GM12878 (cell line): ENCODE measurements around the gene EFTUD2. TPM values are rescaled to one million over a fixed set of nuclear protein-coding genes. Genes with fewer than 3 reads are reported as not detected.

Experiments used
- ATAC-seq: fragments of 200-7000 bp; cut with Tn5 transposase; 3 replicates; pipeline ENCODE4 v1.9.1; 2020; ENCODE audit warnings: mild to moderate bottlenecking, moderate library complexity
- BruUV-seq: library from RNA; stranded (reverse); fragments of 400-500 nt; replicated peaks from 2 replicates; lab custom pipeline; 2021; lab: Mats Ljungman, UMichigan
- CTCF ChIA-PET: fragments of 300-600 bp; sonication (Branson Sonifier 250); formaldehyde crosslinking; extraction: SDS; loops from one replicate; lab custom pipeline; 2021; ENCODE audit warnings: inconsistent platforms; lab: Yijun Ruan, JAX
- POLR2A ChIA-PET: fragments of 350-600 bp; formaldehyde crosslinking; extraction: SDS; loops from one replicate; lab custom pipeline; 2021; ENCODE audit warnings: inconsistent platforms; lab: Charles Lee
- RAD21 ChIA-PET: fragments of 300-600 bp; sonication (Branson Sonifier 250); formaldehyde crosslinking; loops from one replicate; lab custom pipeline; 2023; ENCODE audit warnings: antibody characterized with exemption; ENCODE audit not compliant: unreplicated experiment; lab: Charles Lee
- SMC1A ChIA-PET: fragments of 300-600 bp; sonication (Branson Sonifier 250); formaldehyde crosslinking; loops from one replicate; lab custom pipeline; 2023; ENCODE audit not compliant: unreplicated experiment, uncharacterized antibody; lab: Charles Lee
- DNase-seq: peaks from one replicate; pipeline ENCODE4 v3.0.0-alpha.2; 2011; ENCODE audit warnings: low read depth, low spot score
- FAIRE-seq: peaks from 3 replicates; lab custom pipeline; 2011; peaks lifted over from hg19 to GRCh38; lab: Jason Lieb, UNC
- H2AFZ ChIP-seq: 2 replicates; pipeline ENCODE4 v1.6.0; 2011; ENCODE audit warnings: low read depth, low read length, control low read depth; ENCODE audit not compliant: control insufficient read depth
- H3K27ac ChIP-seq: 2 replicates; pipeline ENCODE4 v1.5.1; 2011; ENCODE audit warnings: control low read depth; ENCODE audit not compliant: control insufficient read depth, insufficient read depth
- H3K27me3 ChIP-seq, 2 experiments: replicated peaks in 1 of 2; 2 replicates each; pipeline versions ENCODE4 v1.6.0 to v1.6.1; 2011; ENCODE audit warnings: low read length in 1 of 2; ENCODE audit not compliant: control insufficient read depth in 2 of 2, insufficient read depth in 2 of 2
- H3K36me3 ChIP-seq, 2 experiments: 2 replicates each; pipeline ENCODE4 v1.5.1; 2011; ENCODE audit warnings: low read length in 1 of 2; ENCODE audit not compliant: control insufficient read depth in 2 of 2, insufficient read depth in 2 of 2
- H3K4me1 ChIP-seq: 2 replicates; pipeline ENCODE4 v1.6.1; 2011; ENCODE audit warnings: mild to moderate bottlenecking, low read length, moderate library complexity, mixed read lengths; ENCODE audit not compliant: control insufficient read depth, insufficient read depth
- H3K4me2 ChIP-seq: 2 replicates; pipeline ENCODE4 v1.6.0; 2011; ENCODE audit warnings: control low read depth; ENCODE audit not compliant: control insufficient read depth, insufficient read depth
- H3K4me3 ChIP-seq: fragments of 200-600 bp; sonication (generic); 2 replicates; pipeline ENCODE4 v1.5.1; 2016
- H3K79me2 ChIP-seq: 2 replicates; pipeline ENCODE4 v1.6.0; 2011; ENCODE audit warnings: low read length; ENCODE audit not compliant: control insufficient read depth, insufficient read depth
- H3K9ac ChIP-seq: 2 replicates; pipeline ENCODE4 v1.8.0; 2011; ENCODE audit warnings: low read length, control low read depth, mixed read lengths; ENCODE audit not compliant: control insufficient read depth, insufficient read depth
- H3K9me3 ChIP-seq: replicated peaks from 3 replicates; pipeline ENCODE4 v1.5.1; 2011; ENCODE audit warnings: mild to moderate bottlenecking, low read length; ENCODE audit not compliant: control insufficient read depth, insufficient read depth
- H4K20me1 ChIP-seq: 2 replicates; pipeline ENCODE4 v1.6.0; 2011; ENCODE audit not compliant: control insufficient read depth, insufficient read depth
- CHD2 ChIP-seq: IDR thresholded peaks from 2 replicates; pipeline ENCODE4 v1.6.1; 2011; ENCODE audit warnings: low read depth, low read length, improper control_type of control experiment, borderline replicate concordance
- MYC ChIP-seq: IDR thresholded peaks from 2 replicates; pipeline ENCODE4 v1.6.1; 2011; ENCODE audit warnings: mild to moderate bottlenecking, low read length, moderate library complexity, inconsistent platforms; ENCODE audit not compliant: insufficient read depth, insufficient replicate concordance, insufficient read length, severe bottlenecking
- RB1 ChIP-seq: fragments of 450-650 bp; formaldehyde crosslinking; IDR thresholded peaks from 2 replicates; pipeline ENCODE4 v1.6.1; 2017; ENCODE audit warnings: mild to moderate bottlenecking, borderline replicate concordance
- TARDBP ChIP-seq: IDR thresholded peaks from 2 replicates; pipeline ENCODE4 v1.6.1; 2016; ENCODE audit warnings: borderline replicate concordance
- WGBS: methylation state at CpG from one replicate; pipeline ENCODE4 v1.1.6; 2016; ENCODE audit warnings: low lambda C conversion rate; ENCODE audit not compliant: insufficient replicate concordance, insufficient coverage; ENCODE audit errors: missing lambda C conversion rate; 5-methylcytosine and 5-hydroxymethylcytosine counted together
- in situ Hi-C: fragments of 300-500 bp; cut with MboI; formaldehyde crosslinking; loops from 9 replicates; pipeline ENCODE4 v1.14.3; 2018; ENCODE audit warnings: mixed read lengths
- intact Hi-C: fragments of 100-400 bp; cut with micrococcal nuclease; formaldehyde crosslinking; loops from one replicate; pipeline ENCODE4 v1.14.2; 2022; ENCODE audit not compliant: unreplicated experiment
- polyA plus RNA-seq, 11 experiments: library from polyadenylated mRNA; depleted of rRNA in 4 of 11; unstranded in 6 of 11; stranded (reverse) in 5 of 11; fragments of >200 nt; fragmentation: Nextera tagmentation in 4 of 11; fragmentation: Illumina TruSeq in 1 of 11; extraction: Ambion mirVana in 4 of 11; extraction: Trizol in 1 of 11; gene quantifications; 1 replicate in 1 of 11; 2 replicates in 10 of 11; pipeline versions ENCODE4 v1.2.1 to v1.2.3, GENCODE V29; 2011 to 2016; ENCODE audit warnings: inconsistent platforms in 2 of 11, missing spikeins in 2 of 11, low read depth in 1 of 11
- total RNA-seq, 4 experiments: library from RNA; depleted of rRNA in 3 of 4; stranded (reverse); fragments of >200 nt in 3 of 4; fragmentation: Illumina TruSeq in 1 of 4; extraction: Trizol in 1 of 4; gene quantifications; 2 replicates each; pipeline versions ENCODE4 v1.2.1 to v1.2.3, GENCODE V29; 2013 to 2021
- TF ChIP-seq, protein P1 (sequence below): fragments of 450-650 bp; IDR thresholded peaks from 2 replicates; pipeline ENCODE4 v1.6.1; 2016; ENCODE audit warnings: mild to moderate bottlenecking
- TF ChIP-seq, protein P2 (sequence below): fragments of 450-650 bp; IDR thresholded peaks from 2 replicates; pipeline ENCODE4 v1.6.1; 2017; ENCODE audit warnings: mild to moderate bottlenecking

EFTUD2 gene
- total and polyA plus RNA-seq, 10 of the 15 experiments (the other 5 are each of a cell fraction or from before 2014, with no cell fraction given) = 33.0 to 198 (median 126) TPM

GRCh38 chr17:44850612-44851011, 48.6 kb downstream of the EFTUD2 start:
- H3K4me2 ChIP-seq = no peak overlapping the region

More at GRCh38 chr17:44850612-44851011, 48.6 kb downstream of the EFTUD2 start:
- in situ Hi-C loops (loop anchor here (25.0 kb wide), 1 partner anchor 1638 kb away; the partner anchor contains the start of gene TMEM106A), intact Hi-C loops (no loop called here)
- no peak for FAIRE-seq
- ChIA-PET SMC1A (no interaction called here), CTCF (no interaction called here), POLR2A (interaction anchor here (0.6 kb wide), 1 partner anchor 13 kb away, joined by 3 read pairs; no protein-coding TSS in a partner anchor), RAD21 (no interaction called here)
- no TSS peak for BruUV-seq
- Histone ChIP-seq H4K20me1 (no peaks in the 10 kb centered on the region), H3K9me3 (no peaks in the 10 kb centered on the region), H3K27ac (no peak overlapping the region), H3K79me2 (no peaks in the 10 kb centered on the region), H3K4me3 (no peak overlapping the region), H2AFZ (no peak overlapping the region), H3K9ac (no peak overlapping the region), H3K4me1 (no peaks in the 10 kb centered on the region), H3K36me3 (peaks cover 20 to 34% of the 10 kb centered on the region in 2 experiments; a peak in 3 of 4 replicates), H3K27me3 (no peaks in the 10 kb centered on the region)
- no peak for DNase-seq
- no peak for ATAC-seq
- WGBS = 41% methylated on average over 5 of the region's 5 CpGs
- TF ChIP-seq, protein P1, sequence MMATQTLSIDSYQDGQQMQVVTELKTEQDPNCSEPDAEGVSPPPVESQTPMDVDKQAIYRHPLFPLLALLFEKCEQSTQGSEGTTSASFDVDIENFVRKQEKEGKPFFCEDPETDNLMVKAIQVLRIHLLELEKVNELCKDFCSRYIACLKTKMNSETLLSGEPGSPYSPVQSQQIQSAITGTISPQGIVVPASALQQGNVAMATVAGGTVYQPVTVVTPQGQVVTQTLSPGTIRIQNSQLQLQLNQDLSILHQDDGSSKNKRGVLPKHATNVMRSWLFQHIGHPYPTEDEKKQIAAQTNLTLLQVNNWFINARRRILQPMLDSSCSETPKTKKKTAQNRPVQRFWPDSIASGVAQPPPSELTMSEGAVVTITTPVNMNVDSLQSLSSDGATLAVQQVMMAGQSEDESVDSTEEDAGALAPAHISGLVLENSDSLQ = no peak
- TF ChIP-seq CHD2 = no peak
- no peak for TF ChIP-seq MYC
- no peak for TF ChIP-seq TARDBP
- TF ChIP-seq, protein P2, sequence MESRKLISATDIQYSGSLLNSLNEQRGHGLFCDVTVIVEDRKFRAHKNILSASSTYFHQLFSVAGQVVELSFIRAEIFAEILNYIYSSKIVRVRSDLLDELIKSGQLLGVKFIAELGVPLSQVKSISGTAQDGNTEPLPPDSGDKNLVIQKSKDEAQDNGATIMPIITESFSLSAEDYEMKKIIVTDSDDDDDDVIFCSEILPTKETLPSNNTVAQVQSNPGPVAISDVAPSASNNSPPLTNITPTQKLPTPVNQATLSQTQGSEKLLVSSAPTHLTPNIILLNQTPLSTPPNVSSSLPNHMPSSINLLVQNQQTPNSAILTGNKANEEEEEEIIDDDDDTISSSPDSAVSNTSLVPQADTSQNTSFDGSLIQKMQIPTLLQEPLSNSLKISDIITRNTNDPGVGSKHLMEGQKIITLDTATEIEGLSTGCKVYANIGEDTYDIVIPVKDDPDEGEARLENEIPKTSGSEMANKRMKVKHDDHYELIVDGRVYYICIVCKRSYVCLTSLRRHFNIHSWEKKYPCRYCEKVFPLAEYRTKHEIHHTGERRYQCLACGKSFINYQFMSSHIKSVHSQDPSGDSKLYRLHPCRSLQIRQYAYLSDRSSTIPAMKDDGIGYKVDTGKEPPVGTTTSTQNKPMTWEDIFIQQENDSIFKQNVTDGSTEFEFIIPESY = no peak
- no peak for TF ChIP-seq RB1
